ENCODE data around the gene PIP5KL1. TPM values are rescaled to one million over a fixed set of nuclear protein-coding genes. Genes with fewer than 3 reads are reported as not detected.

Gene PIP5KL1
- total and polyA plus RNA-seq, 2 of the 8 experiments (the other 6 are each of a cell fraction or from before 2014, with no cell fraction given), result 13.4 to 15.4 TPM

GRCh38 chr9:127916720-127917581 is 13.6 kb downstream of the PIP5KL1 start, which contains the start of gene ST6GALNAC4 (continued):
- TF ChIP-seq RFX5 (IDR thresholded peaks at IDR 0.05; ENCODE audit: borderline replicate concordance, low read depth, low read length) (no peak), USF2 (IDR thresholded peaks at IDR 0.05; ENCODE audit: low read length) (no peak), KDM4A (IDR thresholded peaks at IDR 0.05; ENCODE audit: low read depth, low read length, severe bottlenecking) (peak; percentile 60), NRF1 (IDR thresholded peaks at IDR 0.05; ENCODE audit: low read depth, low read length) (peak; percentile 16; the same call in 1 of the 2 replicates), EGR1 (IDR thresholded peaks at IDR 0.05; ENCODE audit: borderline replicate concordance, low read depth, low read length) (no peak)
